DOHH2 (cell line): ENCODE data around the gene AKAP7.

Experiments
- H3F3A ChIP-seq: fragments of 200-600 bp; sonication (generic), shearing (Covaris generic); 2 replicates; pipeline ENCODE4 v1.6.0; 2016; ENCODE audit warnings: antibody characterized with exemption, mild to moderate bottlenecking; ENCODE audit not compliant: control insufficient read depth, insufficient read depth
- H3K27ac ChIP-seq: fragments of 200-600 bp; sonication (generic); 2 replicates; pipeline ENCODE4 v1.5.1; 2014; ENCODE audit warnings: low read depth, mild to moderate bottlenecking, low read length, moderate library complexity
- H3K27me3 ChIP-seq: fragments of 200-600 bp; sonication (generic); 2 replicates; pipeline ENCODE4 v1.6.1; 2014; ENCODE audit warnings: mild to moderate bottlenecking, low read length, mixed read lengths; ENCODE audit not compliant: control insufficient read depth
- H3K36me3 ChIP-seq: fragments of 200-600 bp; sonication (generic); 2 replicates; pipeline ENCODE4 v1.6.1; 2014; ENCODE audit warnings: mild to moderate bottlenecking, low read length, moderate library complexity, mixed read lengths; ENCODE audit not compliant: control insufficient read depth
- H3K4me1 ChIP-seq: fragments of 200-600 bp; sonication (generic); 2 replicates; pipeline ENCODE4 v1.6.1; 2014; ENCODE audit warnings: mild to moderate bottlenecking, low read length, mixed read lengths; ENCODE audit not compliant: control insufficient read depth
- H3K4me2 ChIP-seq: fragments of 200-600 bp; sonication (generic); 2 replicates; pipeline ENCODE4 v1.6.0; 2014; ENCODE audit warnings: mild to moderate bottlenecking, low read length, moderate library complexity
- H3K4me3 ChIP-seq: fragments of 200-600 bp; sonication (generic); 2 replicates; pipeline ENCODE4 v1.5.1; 2014; ENCODE audit warnings: mild to moderate bottlenecking, low read length, mixed read lengths
- H3K79me2 ChIP-seq: fragments of 200-600 bp; sonication (generic); 2 replicates; pipeline ENCODE4 v1.6.1; 2014; ENCODE audit warnings: mild to moderate bottlenecking, low read length, mixed read lengths; ENCODE audit not compliant: control insufficient read depth
- H3K9me2 ChIP-seq: fragments of 200-600 bp; sonication (generic); replicated peaks from 2 replicates; pipeline ENCODE4 v1.6.1; 2014; ENCODE audit warnings: mild to moderate bottlenecking, low read length, mixed read lengths; ENCODE audit not compliant: control insufficient read depth
- H3K9me3 ChIP-seq: fragments of 200-600 bp; sonication (generic); 2 replicates; pipeline ENCODE4 v1.6.1; 2014; ENCODE audit warnings: antibody characterized with exemption, low read length, mixed read lengths; ENCODE audit not compliant: control insufficient read depth, insufficient read depth
- H4K20me1 ChIP-seq: fragments of 200-600 bp; sonication (generic); 2 replicates; pipeline ENCODE4 v1.6.0; 2014; ENCODE audit warnings: low read depth, mild to moderate bottlenecking, antibody characterized with exemption, low read length, moderate library complexity; ENCODE audit not compliant: control insufficient read depth, insufficient read depth
- EZH2phosphoT487 ChIP-seq: fragments of 200-600 bp; sonication (generic); IDR thresholded peaks from 2 replicates; pipeline ENCODE4 v1.6.1; 2017; ENCODE audit warnings: borderline replicate concordance, mild to moderate bottlenecking, antibody characterized with exemption, low read length, moderate library complexity, mixed read lengths
- TF ChIP-seq, protein P1 (sequence below): fragments of 200-600 bp; sonication (generic); IDR thresholded peaks from one replicate; pipeline ENCODE4 v1.5.1; 2014; ENCODE audit warnings: antibody characterized with exemption, mild to moderate bottlenecking, low read depth, low read length; ENCODE audit not compliant: poor library complexity, severe bottlenecking

The AKAP7 gene

DNA sequence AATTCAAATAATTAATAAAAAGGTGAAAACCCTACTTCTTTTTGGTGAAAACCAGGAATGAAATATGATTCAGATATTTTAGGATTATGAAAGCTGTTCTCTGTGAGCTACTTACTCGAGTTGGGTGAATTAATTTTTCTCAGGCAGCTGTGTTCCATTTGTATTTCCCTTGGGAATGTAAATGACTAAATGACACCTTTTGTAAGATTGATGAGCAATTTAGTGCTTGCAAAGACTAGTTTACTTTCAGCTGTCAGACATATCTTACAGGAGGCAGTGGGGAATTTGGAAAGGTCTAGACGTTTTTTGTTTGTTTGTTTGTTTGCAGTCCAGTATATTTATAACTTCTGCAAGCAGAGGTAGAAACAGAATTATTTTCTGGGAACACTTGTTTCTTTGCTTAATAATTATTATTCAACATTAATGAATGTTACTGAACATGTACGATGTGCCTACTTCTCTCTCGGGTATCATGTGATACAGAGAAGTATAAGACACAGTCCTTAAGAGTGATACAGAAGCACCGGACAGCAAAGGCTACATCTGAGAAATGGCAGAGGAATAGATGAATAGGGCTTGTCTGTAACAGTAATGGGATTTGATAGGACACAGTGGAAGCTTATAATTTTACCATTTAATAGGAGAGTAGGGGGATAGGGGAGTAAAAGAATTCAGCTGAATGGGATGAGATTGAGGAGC, 91.3 kb downstream of the AKAP7 start:
- no peaks in the 10 kb centered on the region for H3K9me2 ChIP-seq
- no peaks in the 10 kb centered on the region for H3K36me3 ChIP-seq
- no peak overlapping the region for H3K27ac ChIP-seq
- H4K20me1 ChIP-seq: no peaks in the 10 kb centered on the region
- H3K79me2 ChIP-seq: no peaks in the 10 kb centered on the region
- no peaks in the 10 kb centered on the region for H3K9me3 ChIP-seq
- H3K4me2 ChIP-seq: no peak overlapping the region
- no peak for TF ChIP-seq EZH2phosphoT487
- TF ChIP-seq, protein P1, sequence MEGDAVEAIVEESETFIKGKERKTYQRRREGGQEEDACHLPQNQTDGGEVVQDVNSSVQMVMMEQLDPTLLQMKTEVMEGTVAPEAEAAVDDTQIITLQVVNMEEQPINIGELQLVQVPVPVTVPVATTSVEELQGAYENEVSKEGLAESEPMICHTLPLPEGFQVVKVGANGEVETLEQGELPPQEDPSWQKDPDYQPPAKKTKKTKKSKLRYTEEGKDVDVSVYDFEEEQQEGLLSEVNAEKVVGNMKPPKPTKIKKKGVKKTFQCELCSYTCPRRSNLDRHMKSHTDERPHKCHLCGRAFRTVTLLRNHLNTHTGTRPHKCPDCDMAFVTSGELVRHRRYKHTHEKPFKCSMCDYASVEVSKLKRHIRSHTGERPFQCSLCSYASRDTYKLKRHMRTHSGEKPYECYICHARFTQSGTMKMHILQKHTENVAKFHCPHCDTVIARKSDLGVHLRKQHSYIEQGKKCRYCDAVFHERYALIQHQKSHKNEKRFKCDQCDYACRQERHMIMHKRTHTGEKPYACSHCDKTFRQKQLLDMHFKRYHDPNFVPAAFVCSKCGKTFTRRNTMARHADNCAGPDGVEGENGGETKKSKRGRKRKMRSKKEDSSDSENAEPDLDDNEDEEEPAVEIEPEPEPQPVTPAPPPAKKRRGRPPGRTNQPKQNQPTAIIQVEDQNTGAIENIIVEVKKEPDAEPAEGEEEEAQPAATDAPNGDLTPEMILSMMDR: no peak
- H3K4me1 ChIP-seq: no peaks in the 10 kb centered on the region
- no peak overlapping the region for H3K4me3 ChIP-seq
- no peaks in the 10 kb centered on the region for H3K27me3 ChIP-seq
- no peaks in the 10 kb centered on the region for H3F3A ChIP-seq

DNA sequence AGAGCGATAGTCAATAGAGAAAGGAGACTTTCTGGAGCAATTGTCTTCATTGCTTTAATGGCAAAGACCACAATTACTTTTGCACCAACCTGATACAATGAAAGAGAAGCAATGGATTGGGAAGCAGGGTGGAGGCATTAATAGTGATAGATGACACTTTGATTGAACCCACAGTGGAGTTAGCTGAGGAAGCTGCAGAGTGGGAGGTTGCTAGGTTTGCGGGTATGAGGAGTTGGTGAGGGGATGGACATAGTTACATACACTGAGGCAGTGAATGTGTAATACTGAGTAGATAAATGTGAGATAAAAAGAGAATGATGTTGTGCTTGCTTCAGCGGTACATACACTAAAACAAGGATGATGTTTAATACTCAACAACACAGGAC, 91.9 kb downstream of the AKAP7 start:
- H4K20me1 ChIP-seq: no peaks in the 10 kb centered on the region
- H3K9me2 ChIP-seq: no peaks in the 10 kb centered on the region
- no peaks in the 10 kb centered on the region for H3K27me3 ChIP-seq
- H3K4me2 ChIP-seq: no peak overlapping the region
- no peaks in the 10 kb centered on the region for H3K36me3 ChIP-seq
- TF ChIP-seq EZH2phosphoT487: no peak
- TF ChIP-seq, protein P1: no peak
- no peak overlapping the region for H3K27ac ChIP-seq
- H3K9me3 ChIP-seq: no peaks in the 10 kb centered on the region
- H3K79me2 ChIP-seq: no peaks in the 10 kb centered on the region
- no peak overlapping the region for H3K4me3 ChIP-seq
- no peaks in the 10 kb centered on the region for H3F3A ChIP-seq
- no peaks in the 10 kb centered on the region for H3K4me1 ChIP-seq

DNA sequence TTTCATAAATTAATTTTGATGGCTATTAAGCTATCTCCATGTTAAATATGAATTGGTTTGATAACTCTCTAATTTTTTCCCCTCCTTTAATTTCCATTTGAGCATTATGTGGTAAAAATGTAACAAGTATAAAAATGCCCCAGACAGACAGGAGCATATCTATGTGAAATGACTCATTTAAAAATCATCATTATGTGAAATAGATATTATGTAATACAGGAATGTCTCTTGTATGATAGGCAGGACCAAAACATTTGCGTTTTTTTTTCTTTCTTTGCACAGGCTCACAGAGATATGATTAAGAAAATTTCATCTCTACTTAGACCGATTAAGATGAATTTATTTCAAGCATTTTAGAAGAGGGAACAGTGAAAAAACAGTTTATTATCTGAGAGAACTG, 95.8 kb downstream of the AKAP7 start:
- Histone ChIP-seq H3F3A (no peaks in the 10 kb centered on the region), H3K27me3 (no peaks in the 10 kb centered on the region), H3K9me3 (no peaks in the 10 kb centered on the region), H3K4me1 (no peaks in the 10 kb centered on the region), H3K79me2 (no peaks in the 10 kb centered on the region), H3K4me2 (no peak overlapping the region), H3K4me3 (no peak overlapping the region), H3K27ac (no peak overlapping the region), H3K36me3 (no peaks in the 10 kb centered on the region), H4K20me1 (no peaks in the 10 kb centered on the region), H3K9me2 (no peaks in the 10 kb centered on the region)
- TF ChIP-seq, protein P1: no peak
- TF ChIP-seq EZH2phosphoT487: no peak
